ENCODE measurements around the gene TLE1.

TLE1 gene

GRCh38 chr9:81671880-81672280 is 17.5 kb downstream of the TLE1 start:
- Histone ChIP-seq H3K9ac (ENCODE audit: low read depth, low read length, poor library complexity, severe bottlenecking) (no peak overlapping the region), H3K9me2 (replicated peaks; ENCODE audit: low read depth, low read length) (no peaks in the 10 kb centered on the region), H3K4me3 (ENCODE audit: low read length, poor library complexity, severe bottlenecking) (no peak overlapping the region), H3K4me2 (ENCODE audit: low read depth, low read length, poor library complexity, severe bottlenecking) (no peak overlapping the region), H3K27me3 (ENCODE audit: insufficient read depth, low read length, poor library complexity, severe bottlenecking) (no peaks in the 10 kb centered on the region), H3F3A (ENCODE audit: low read depth) (no peaks in the 10 kb centered on the region), H3K9me3 (ENCODE audit: insufficient read depth, low read depth, low read length) (no peaks in the 10 kb centered on the region), H2AFZ (ENCODE audit: low read length) (no peak overlapping the region), H4K20me1 (ENCODE audit: insufficient read depth, low read length, poor library complexity, severe bottlenecking) (no peaks in the 10 kb centered on the region), H3K79me2 (ENCODE audit: insufficient read depth, low read length) (peaks cover 46% of the 10 kb centered on the region), H3K36me3 (ENCODE audit: insufficient read depth, low read length) (no peaks in the 10 kb centered on the region), H3K4me1 (ENCODE audit: insufficient read depth, low read length, poor library complexity, severe bottlenecking) (no peaks in the 10 kb centered on the region)
- TF ChIP-seq EZH2phosphoT487 (IDR thresholded peaks at IDR 0.05; ENCODE audit: borderline replicate concordance): no peak
- TF ChIP-seq, protein P1, sequence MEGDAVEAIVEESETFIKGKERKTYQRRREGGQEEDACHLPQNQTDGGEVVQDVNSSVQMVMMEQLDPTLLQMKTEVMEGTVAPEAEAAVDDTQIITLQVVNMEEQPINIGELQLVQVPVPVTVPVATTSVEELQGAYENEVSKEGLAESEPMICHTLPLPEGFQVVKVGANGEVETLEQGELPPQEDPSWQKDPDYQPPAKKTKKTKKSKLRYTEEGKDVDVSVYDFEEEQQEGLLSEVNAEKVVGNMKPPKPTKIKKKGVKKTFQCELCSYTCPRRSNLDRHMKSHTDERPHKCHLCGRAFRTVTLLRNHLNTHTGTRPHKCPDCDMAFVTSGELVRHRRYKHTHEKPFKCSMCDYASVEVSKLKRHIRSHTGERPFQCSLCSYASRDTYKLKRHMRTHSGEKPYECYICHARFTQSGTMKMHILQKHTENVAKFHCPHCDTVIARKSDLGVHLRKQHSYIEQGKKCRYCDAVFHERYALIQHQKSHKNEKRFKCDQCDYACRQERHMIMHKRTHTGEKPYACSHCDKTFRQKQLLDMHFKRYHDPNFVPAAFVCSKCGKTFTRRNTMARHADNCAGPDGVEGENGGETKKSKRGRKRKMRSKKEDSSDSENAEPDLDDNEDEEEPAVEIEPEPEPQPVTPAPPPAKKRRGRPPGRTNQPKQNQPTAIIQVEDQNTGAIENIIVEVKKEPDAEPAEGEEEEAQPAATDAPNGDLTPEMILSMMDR (conservative IDR thresholded peaks at IDR 0.05; ENCODE audit: low read length): no peak

GRCh38 chr9:81669866-81670265 is 19.5 kb downstream of the TLE1 start:
- H3K27me3 ChIP-seq (ENCODE audit: insufficient read depth, low read length, poor library complexity, severe bottlenecking): no peaks in the 10 kb centered on the region
- no peaks in the 10 kb centered on the region for H3F3A ChIP-seq (ENCODE audit: low read depth)
- H3K79me2 ChIP-seq (ENCODE audit: insufficient read depth, low read length): peaks cover 43% of the 10 kb centered on the region
- TF ChIP-seq, protein P1 (conservative IDR thresholded peaks at IDR 0.05; ENCODE audit: low read length): no peak
- no peak for TF ChIP-seq EZH2phosphoT487 (IDR thresholded peaks at IDR 0.05; ENCODE audit: borderline replicate concordance)
- no peaks in the 10 kb centered on the region for H4K20me1 ChIP-seq (ENCODE audit: insufficient read depth, low read length, poor library complexity, severe bottlenecking)
- no peaks in the 10 kb centered on the region for H3K36me3 ChIP-seq (ENCODE audit: insufficient read depth, low read length)
- no peaks in the 10 kb centered on the region for H3K9me2 ChIP-seq (replicated peaks; ENCODE audit: low read depth, low read length)
- H3K4me2 ChIP-seq (ENCODE audit: low read depth, low read length, poor library complexity, severe bottlenecking): no peak overlapping the region
- no peak overlapping the region for H2AFZ ChIP-seq (ENCODE audit: low read length)
- no peak overlapping the region for H3K9ac ChIP-seq (ENCODE audit: low read depth, low read length, poor library complexity, severe bottlenecking)
- H3K9me3 ChIP-seq (ENCODE audit: insufficient read depth, low read depth, low read length): no peaks in the 10 kb centered on the region
- no peak overlapping the region for H3K4me3 ChIP-seq (ENCODE audit: low read length, poor library complexity, severe bottlenecking)
- peaks cover 11% of the 10 kb centered on the region for H3K4me1 ChIP-seq (ENCODE audit: insufficient read depth, low read length, poor library complexity, severe bottlenecking)

- no peak overlapping the region for H3K4me3 ChIP-seq (ENCODE audit: low read length, poor library complexity, severe bottlenecking)
- H3K4me1 ChIP-seq (ENCODE audit: insufficient read depth, low read length, poor library complexity, severe bottlenecking): peaks cover 13% of the 10 kb centered on the region
- TF ChIP-seq EZH2phosphoT487 (IDR thresholded peaks at IDR 0.05; ENCODE audit: borderline replicate concordance): no peak
- TF ChIP-seq, protein P1 (conservative IDR thresholded peaks at IDR 0.05; ENCODE audit: low read length): no peak
- H3K9me3 ChIP-seq (ENCODE audit: insufficient read depth, low read depth, low read length): no peaks in the 10 kb centered on the region
- no peaks in the 10 kb centered on the region for H3K36me3 ChIP-seq (ENCODE audit: insufficient read depth, low read length)
- no peak overlapping the region for H3K9ac ChIP-seq (ENCODE audit: low read depth, low read length, poor library complexity, severe bottlenecking)
- no peaks in the 10 kb centered on the region for H3K27me3 ChIP-seq (ENCODE audit: insufficient read depth, low read length, poor library complexity, severe bottlenecking)
- no peaks in the 10 kb centered on the region for H4K20me1 ChIP-seq (ENCODE audit: insufficient read depth, low read length, poor library complexity, severe bottlenecking)
- H3K4me2 ChIP-seq (ENCODE audit: low read depth, low read length, poor library complexity, severe bottlenecking): no peak overlapping the region
- no peak overlapping the region for H2AFZ ChIP-seq (ENCODE audit: low read length)
- H3F3A ChIP-seq (ENCODE audit: low read depth): no peaks in the 10 kb centered on the region
- H3K9me2 ChIP-seq (replicated peaks; ENCODE audit: low read depth, low read length): no peaks in the 10 kb centered on the region
- H3K79me2 ChIP-seq (ENCODE audit: insufficient read depth, low read length): peaks cover 46% of the 10 kb centered on the region
Observed at GRCh38 chr9:81669041-81669651, 20.2 kb downstream of the TLE1 start.

All from Loucy (cell line).